ENCODE measurements around the gene CCN5. TPM values are rescaled to one million over a fixed set of nuclear protein-coding genes. Genes with fewer than 3 reads are reported as not detected.

Gene CCN5
- total and polyA plus RNA-seq, 2 of the 13 experiments (the other 11 are each of a cell fraction or from before 2014, with no cell fraction given), result 0.12 TPM; not detected in 1

DNA sequence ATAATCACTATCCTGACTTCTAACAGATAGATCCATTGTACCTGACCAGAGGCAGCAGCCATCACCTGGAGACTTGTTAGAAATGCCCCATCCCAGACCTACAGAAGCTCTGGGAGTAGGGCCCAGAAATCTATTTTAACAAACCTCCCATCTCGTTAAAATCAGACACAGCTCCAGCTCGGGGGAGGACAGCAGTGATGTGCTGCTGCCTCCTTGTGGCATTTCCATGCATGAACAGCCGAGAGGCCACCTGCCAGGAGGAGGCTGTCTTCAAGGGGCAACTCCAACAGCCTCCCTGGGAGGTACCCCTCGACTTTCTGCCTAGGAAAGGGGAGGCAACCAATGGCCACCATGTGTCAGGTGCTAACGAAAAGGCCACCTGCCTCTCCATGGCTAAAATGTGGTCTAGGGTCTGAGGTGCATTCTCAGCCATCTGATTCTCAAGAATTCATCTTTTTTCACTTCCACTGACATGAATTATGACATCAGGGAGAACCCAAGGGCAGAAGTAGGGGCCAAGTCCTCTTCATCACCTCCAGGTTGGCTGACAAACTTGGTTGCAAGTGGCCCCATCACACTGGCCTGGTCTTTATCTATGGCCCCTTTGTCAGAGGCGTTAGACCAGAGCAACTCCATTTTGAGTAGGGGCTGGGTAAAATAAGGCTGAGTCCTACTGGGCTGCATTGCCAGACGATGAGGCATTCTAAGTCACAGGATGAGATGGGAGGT lies 18.3 kb downstream of the CCN5 start (continued):
- TF ChIP-seq, protein P1, sequence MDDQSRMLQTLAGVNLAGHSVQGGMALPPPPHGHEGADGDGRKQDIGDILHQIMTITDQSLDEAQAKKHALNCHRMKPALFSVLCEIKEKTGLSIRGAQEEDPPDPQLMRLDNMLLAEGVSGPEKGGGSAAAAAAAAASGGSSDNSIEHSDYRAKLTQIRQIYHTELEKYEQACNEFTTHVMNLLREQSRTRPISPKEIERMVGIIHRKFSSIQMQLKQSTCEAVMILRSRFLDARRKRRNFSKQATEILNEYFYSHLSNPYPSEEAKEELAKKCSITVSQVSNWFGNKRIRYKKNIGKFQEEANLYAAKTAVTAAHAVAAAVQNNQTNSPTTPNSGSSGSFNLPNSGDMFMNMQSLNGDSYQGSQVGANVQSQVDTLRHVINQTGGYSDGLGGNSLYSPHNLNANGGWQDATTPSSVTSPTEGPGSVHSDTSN (CRISPR knock-in tag; IDR thresholded peaks at IDR 0.05; ENCODE audit: borderline replicate concordance), result no peak
- TF ChIP-seq ZNF331 (CRISPR knock-in tag; IDR thresholded peaks at IDR 0.05) (peak; percentile 63; the same call in 1 of the 2 replicates), ZNF205 (CRISPR knock-in tag; IDR thresholded peaks at IDR 0.05) (0 out of 2 replicates have a peak, but pooled peaks have one; percentile 32), ZNF709 (CRISPR knock-in tag; IDR thresholded peaks at IDR 0.05) (0 out of 2 replicates have a peak, but pooled peaks have one; percentile 27), THRA (CRISPR knock-in tag; IDR thresholded peaks at IDR 0.05; ENCODE audit: borderline replicate concordance) (peak; percentile 44; the same call in 1 of the 2 replicates), PHF20 (CRISPR knock-in tag; IDR thresholded peaks at IDR 0.05) (no peak), ZNF691 (CRISPR knock-in tag; IDR thresholded peaks at IDR 0.05; ENCODE audit: borderline replicate concordance, low read depth) (peak; percentile 47; the same call in 1 of the 2 replicates), BHLHE40 (IDR thresholded peaks at IDR 0.05; ENCODE audit: low read length) (peak; percentile 24; the same call in 1 of the 2 replicates), ZFP41 (CRISPR knock-in tag; IDR thresholded peaks at IDR 0.05; ENCODE audit: borderline replicate concordance) (no peak), RAD21 (CRISPR knock-in tag; IDR thresholded peaks at IDR 0.05) (peak; percentile 89), ZNF431 (CRISPR knock-in tag; IDR thresholded peaks at IDR 0.05; ENCODE audit: borderline replicate concordance, low read depth) (0 out of 2 replicates have a peak, but pooled peaks have one; percentile 26), SAFB2 (CRISPR knock-in tag; IDR thresholded peaks at IDR 0.05; ENCODE audit: borderline replicate concordance, low read depth) (no peak), ELF3 (CRISPR knock-in tag; IDR thresholded peaks at IDR 0.05) (0 out of 2 replicates have a peak, but pooled peaks have one; percentile 54), TEAD3 (CRISPR knock-in tag; optimal IDR thresholded peaks at IDR 0.05; ENCODE audit: borderline replicate concordance) (peak; percentile 51), ETV5 (CRISPR knock-in tag; IDR thresholded peaks at IDR 0.05; ENCODE audit: borderline replicate concordance) (0 out of 2 replicates have a peak, but pooled peaks have one; percentile 9), STAG1 (CRISPR knock-in tag; IDR thresholded peaks at IDR 0.05) (peak; percentile 97), ZNF143 (CRISPR knock-in tag; IDR thresholded peaks at IDR 0.05) (0 out of 2 replicates have a peak, but pooled peaks have one; percentile 15)
- TF ChIP-seq, protein P2, sequence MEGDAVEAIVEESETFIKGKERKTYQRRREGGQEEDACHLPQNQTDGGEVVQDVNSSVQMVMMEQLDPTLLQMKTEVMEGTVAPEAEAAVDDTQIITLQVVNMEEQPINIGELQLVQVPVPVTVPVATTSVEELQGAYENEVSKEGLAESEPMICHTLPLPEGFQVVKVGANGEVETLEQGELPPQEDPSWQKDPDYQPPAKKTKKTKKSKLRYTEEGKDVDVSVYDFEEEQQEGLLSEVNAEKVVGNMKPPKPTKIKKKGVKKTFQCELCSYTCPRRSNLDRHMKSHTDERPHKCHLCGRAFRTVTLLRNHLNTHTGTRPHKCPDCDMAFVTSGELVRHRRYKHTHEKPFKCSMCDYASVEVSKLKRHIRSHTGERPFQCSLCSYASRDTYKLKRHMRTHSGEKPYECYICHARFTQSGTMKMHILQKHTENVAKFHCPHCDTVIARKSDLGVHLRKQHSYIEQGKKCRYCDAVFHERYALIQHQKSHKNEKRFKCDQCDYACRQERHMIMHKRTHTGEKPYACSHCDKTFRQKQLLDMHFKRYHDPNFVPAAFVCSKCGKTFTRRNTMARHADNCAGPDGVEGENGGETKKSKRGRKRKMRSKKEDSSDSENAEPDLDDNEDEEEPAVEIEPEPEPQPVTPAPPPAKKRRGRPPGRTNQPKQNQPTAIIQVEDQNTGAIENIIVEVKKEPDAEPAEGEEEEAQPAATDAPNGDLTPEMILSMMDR (CRISPR knock-in tag; IDR thresholded peaks at IDR 0.05), result peak; percentile 94
- TF ChIP-seq, protein P3, sequence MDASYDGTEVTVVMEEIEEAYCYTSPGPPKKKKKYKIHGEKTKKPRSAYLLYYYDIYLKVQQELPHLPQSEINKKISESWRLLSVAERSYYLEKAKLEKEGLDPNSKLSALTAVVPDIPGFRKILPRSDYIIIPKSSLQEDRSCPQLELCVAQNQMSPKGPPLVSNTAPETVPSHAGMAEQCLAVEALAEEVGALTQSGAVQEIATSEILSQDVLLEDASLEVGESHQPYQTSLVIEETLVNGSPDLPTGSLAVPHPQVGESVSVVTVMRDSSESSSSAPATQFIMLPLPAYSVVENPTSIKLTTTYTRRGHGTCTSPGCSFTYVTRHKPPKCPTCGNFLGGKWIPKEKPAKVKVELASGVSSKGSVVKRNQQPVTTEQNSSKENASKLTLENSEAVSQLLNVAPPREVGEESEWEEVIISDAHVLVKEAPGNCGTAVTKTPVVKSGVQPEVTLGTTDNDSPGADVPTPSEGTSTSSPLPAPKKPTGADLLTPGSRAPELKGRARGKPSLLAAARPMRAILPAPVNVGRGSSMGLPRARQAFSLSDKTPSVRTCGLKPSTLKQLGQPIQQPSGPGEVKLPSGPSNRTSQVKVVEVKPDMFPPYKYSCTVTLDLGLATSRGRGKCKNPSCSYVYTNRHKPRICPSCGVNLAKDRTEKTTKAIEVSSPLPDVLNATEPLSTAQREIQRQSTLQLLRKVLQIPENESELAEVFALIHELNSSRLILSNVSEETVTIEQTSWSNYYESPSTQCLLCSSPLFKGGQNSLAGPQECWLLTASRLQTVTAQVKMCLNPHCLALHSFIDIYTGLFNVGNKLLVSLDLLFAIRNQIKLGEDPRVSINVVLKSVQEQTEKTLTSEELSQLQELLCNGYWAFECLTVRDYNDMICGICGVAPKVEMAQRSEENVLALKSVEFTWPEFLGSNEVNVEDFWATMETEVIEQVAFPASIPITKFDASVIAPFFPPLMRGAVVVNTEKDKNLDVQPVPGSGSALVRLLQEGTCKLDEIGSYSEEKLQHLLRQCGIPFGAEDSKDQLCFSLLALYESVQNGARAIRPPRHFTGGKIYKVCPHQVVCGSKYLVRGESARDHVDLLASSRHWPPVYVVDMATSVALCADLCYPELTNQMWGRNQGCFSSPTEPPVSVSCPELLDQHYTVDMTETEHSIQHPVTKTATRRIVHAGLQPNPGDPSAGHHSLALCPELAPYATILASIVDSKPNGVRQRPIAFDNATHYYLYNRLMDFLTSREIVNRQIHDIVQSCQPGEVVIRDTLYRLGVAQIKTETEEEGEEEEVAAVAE (CRISPR knock-in tag; IDR thresholded peaks at IDR 0.05; ENCODE audit: borderline replicate concordance), result no peak
